Germinal center (tissue), 1 donor: ENCODE results near the gene GSTP1.
"Not testable (repeated sequence)": the region's sequence is repeated elsewhere in the genome, so short reads cannot be mapped to it uniquely, and the experiment has no call there.

Experiments
- DNase-seq: peaks from one replicate; pipeline ENCODE4 v3.0.0; 2012; ENCODE audit warnings: mixed read lengths, low spot score

Gene GSTP1

GRCh38 chr11:67563705-67564114 lies 19.9 kb upstream of the GSTP1 start:
- DNase-seq, result not testable (repeated sequence)

GRCh38 chr11:67564230-67564629 lies 19.4 kb upstream of the GSTP1 start:
- DNase-seq, result no peak

- no peak for DNase-seq
These were observed 12.2 kb upstream of the GSTP1 start for GRCh38 chr11:67571443-67571842.

- no peak for DNase-seq
These were observed 11.3 kb upstream of the GSTP1 start for GRCh38 chr11:67572305-67572704.

DNA sequence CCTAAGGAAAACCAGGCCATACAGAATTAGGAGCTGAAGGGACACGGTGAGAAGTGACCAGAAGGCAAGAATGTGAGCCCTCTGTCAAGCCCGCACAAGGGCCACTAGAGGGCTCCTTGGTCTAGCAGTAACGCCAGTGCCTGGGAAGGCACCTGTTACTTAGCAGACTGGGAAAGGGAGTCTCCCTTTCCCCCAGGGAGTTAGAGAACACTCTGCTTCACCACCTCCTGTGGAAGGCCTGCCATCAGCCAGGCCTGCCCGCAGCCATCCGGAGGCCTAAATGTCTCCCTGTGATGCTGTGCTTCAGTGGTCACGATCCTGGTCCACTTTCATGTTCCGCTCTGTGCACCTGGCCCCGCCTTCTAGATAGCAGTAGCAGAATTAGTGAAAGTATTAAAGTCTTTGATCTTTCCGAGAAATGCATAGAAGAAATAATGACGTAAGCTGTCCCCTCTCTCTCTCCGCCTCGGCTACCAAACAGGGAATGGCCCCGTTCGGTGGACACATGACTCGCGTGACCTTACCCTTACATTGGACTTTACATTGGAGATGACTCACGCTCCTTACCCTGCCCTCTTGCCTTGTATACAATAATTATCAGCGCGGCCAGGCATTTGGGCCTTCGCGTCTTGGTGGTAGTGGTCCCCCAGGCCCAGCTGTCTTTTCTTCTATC lies 10.7 kb upstream of the GSTP1 start:
- no peak for DNase-seq

GRCh38 chr11:67574938-67575337 lies 8.7 kb upstream of the GSTP1 start:
- no peak for DNase-seq

- DNase-seq, result no peak
These were observed 6.7 kb upstream of the GSTP1 start for GRCh38 chr11:67576735-67577475.

- no peak for DNase-seq
These were observed 5.7 kb upstream of the GSTP1 start for GRCh38 chr11:67577951-67578350.

DNA sequence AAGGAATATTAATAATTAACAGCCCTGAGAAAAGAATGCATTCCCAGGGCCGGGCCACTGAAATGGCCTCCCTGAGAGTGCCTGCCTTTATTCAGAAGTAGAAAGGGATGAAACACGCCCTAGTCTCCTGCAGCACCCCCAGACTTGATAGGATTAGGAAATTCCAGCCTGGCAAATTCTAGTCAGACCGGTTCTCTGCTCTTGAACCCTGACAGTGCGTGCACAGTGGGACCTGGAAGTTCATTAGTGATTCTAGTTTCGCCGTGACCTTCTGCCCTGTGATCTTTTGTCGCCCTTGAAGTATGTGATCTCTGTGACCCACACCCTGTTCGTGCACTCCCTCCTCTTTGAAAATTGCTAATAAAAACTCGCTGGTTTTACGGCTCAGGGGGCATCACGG lies 2.1 kb upstream of the GSTP1 start:
- DNase-seq, result no peak

- DNase-seq, result no peak
These were observed 1.6 kb upstream of the GSTP1 start for GRCh38 chr11:67582011-67582410.

GRCh38 chr11:67584205-67584880 lies 731 bp downstream of the GSTP1 start:
- no peak for DNase-seq

DNA sequence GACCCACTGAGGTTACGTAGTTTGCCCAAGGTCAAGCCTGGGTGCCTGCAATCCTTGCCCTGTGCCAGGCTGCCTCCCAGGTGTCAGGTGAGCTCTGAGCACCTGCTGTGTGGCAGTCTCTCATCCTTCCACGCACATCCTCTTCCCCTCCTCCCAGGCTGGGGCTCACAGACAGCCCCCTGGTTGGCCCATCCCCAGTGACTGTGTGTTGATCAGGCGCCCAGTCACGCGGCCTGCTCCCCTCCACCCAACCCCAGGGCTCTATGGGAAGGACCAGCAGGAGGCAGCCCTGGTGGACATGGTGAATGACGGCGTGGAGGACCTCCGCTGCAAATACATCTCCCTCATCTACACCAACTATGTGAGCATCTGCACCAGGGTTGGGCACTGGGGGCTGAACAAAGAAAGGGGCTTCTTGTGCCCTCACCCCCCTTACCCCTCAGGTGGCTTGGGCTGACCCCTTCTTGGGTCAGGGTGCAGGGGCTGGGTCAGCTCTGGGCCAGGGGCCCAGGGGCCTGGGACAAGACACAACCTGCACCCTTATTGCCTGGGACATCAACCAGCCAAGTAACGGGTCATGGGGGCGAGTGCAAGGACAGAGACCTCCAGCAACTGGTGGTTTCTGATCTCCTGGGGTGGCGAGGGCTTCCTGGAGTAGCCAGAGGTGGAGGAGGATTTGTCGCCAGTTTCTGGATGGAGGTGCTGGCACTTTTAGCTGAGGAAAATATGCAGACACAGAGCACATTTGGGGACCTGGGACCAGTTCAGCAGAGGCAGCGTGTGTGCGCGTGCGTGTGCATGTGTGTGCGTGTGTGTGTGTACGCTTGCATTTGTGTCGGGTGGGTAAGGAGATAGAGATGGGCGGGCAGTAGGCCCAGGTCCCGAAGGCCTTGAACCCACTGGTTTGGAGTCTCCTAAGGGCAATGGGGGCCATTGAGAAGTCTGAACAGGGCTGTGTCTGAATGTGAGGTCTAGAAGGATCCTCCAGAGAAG lies 1.6 kb downstream of the GSTP1 start:
- DNase-seq, result no peak

- DNase-seq, result no peak
These were observed 2.3 kb downstream of the GSTP1 start for GRCh38 chr11:67585911-67586310.

DNA sequence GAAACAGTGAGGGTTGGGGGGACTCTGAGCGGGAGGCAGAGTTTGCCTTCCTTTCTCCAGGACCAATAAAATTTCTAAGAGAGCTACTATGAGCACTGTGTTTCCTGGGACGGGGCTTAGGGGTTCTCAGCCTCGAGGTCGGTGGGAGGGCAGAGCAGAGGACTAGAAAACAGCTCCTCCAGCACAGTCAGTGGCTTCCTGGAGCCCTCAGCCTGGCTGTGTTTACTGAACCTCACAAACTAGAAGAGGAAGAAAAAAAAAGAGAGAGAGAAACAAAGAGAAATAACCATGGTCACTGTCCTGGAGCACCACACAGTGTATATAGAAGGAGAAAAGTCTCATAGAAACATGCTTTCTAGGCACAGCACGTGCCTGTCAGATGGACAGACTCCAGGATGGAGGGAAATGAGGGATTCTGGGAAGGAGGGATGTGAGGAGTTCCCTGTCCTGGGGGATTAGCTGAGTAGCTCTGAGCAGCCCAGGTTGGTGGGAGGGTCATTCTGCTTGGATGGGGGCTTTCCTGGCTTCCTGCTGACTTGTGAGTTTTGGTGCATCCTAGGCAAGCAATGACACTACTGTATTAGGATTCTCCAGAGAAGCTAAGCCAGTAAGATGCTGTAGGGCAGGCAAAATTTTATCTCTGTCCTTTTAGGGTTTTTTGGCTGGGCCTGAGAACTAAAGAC lies 3.1 kb downstream of the GSTP1 start:
- DNase-seq, result no peak

DNA sequence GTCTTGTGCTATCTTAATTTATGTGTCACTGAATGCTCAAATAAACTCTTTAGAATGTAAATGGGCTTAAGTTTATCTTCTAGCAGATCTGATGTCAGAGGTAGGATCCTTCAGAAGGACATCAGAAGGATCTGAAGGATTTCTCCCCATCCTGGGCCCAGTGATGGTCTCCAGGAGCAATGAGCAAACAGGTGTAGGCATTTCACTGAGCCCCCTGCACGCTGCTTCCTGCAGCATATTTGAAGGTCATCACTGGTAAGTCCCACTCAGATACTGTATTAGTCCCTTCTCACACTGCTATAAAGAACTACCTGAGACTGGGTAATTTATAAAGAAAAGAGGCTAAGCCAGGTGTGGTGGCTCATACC lies 4.5 kb downstream of the GSTP1 start:
- no peak for DNase-seq

- DNase-seq, result not testable (repeated sequence)
These were observed 5.3 kb downstream of the GSTP1 start for GRCh38 chr11:67588899-67589415.

GRCh38 chr11:67592880-67593564 lies 9.4 kb downstream of the GSTP1 start:
- no peak for DNase-seq

DNA sequence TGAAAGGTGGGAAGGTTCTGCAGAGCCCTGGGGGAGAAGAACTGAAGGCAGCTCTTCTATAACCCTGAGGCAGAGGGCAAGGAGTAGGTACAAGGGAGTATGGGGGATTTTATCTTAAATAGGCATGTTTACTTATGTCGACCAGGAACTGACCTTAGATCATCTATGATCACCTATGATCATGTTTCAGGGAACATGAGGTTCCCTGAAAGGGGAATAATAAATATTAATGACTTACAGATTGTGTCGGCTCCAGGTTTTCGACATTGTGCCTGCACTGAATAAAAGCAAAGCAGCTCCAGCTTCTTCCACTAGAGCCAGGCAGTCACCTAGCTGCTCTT lies 9.9 kb downstream of the GSTP1 start:
- no peak for DNase-seq

- DNase-seq, result no peak
These were observed 10.9 kb downstream of the GSTP1 start for GRCh38 chr11:67594480-67594879.

DNA sequence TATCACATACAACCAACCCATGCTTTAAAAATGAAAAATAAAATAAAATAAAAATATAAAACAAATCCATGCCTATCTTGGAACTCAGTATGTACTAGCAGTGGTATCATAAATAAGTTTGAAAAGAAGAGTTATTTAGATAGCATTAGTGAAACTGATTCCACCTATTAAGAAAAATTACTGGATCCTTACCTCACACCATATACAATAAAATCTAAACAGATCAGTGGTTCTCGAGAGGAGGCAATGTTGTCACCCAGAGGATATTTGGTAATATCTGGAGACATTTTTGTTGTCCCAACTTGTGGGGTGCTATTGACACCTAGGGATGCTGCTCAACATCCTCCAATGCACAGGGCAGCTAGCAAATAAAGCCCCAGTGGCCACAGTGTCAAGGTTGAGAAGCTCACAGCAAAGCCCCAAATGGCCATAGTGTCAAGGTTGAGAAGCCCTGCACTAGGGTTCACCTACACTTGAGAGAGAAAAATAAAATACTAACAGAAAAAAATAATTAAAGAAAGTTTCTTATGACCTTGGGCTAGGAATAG lies 13.2 kb downstream of the GSTP1 start:
- DNase-seq, result no peak
